GM12892 (cell line): ENCODE results near the gene CEACAM16.

Experiments
- POLR2A ChIP-seq: IDR thresholded peaks from 2 replicates; pipeline ENCODE4 v1.6.1; 2011; ENCODE audit warnings: low read depth, low read length, control low read depth
- POLR2AphosphoS5 ChIP-seq: IDR thresholded peaks from 2 replicates; pipeline ENCODE4 v1.6.1; 2011; ENCODE audit warnings: low read depth, low read length, control low read depth
- TAF1 ChIP-seq: IDR thresholded peaks from 2 replicates; pipeline ENCODE4 v1.6.1; 2011; ENCODE audit warnings: low read depth, mild to moderate bottlenecking, control low read depth, low read length, borderline replicate concordance

DNA sequence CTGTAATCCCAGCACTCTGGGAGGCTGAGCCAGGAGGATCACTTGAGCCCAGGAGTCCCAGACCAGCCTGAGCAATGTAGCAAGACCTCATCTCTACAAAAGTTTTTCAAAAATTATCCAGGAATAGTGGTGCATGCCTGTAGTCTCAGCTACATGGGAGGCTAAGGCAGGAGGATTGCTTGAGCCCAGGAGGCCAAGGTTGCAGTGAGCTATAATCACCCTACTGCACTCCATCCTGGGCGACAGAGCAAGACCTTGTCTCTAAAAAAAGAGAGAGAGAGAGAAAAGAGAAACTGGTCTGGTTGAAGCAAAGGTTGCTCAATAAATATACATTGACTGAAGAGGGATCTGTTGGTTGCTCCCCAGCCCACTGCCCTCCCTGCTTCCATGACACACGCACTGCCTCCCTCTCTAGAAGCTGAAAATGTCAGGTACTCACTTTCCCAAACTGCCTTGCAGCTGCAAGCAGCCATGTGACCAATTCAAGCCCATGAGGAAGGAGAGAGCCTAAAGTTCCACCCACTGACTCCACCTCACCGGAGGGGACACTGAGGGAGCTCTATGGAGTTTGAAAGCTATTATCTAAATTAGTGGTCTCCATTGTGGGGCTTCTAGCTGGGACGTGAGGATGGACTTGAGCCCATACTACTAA is 14.0 kb downstream of the CEACAM16 start:
- no peak for TF ChIP-seq POLR2A
- TF ChIP-seq TAF1, result no peak
- no peak for TF ChIP-seq POLR2AphosphoS5
